RWPE1 (cell line): ENCODE data around the gene MUC22.
"Not testable (repeated sequence)": the region's sequence is repeated elsewhere in the genome, so short reads cannot be mapped to it uniquely, and the experiment has no call there.

Experiments
- CTCF ChIA-PET: fragments of 350-600 bp; sonication (Branson Sonifier 250); formaldehyde crosslinking; extraction: SDS; loops from one replicate; lab custom pipeline; 2021; lab: Yijun Ruan, JAX
- POLR2A ChIA-PET: fragments of 400-600 bp; formaldehyde crosslinking; extraction: SDS; loops from one replicate; lab custom pipeline; 2020; ENCODE audit warnings: antibody characterized with exemption; ENCODE audit not compliant: low non-redundant PET; lab: Yijun Ruan, JAX
- DNase-seq: peaks from one replicate; pipeline ENCODE4 v3.0.0; 2012; ENCODE audit warnings: low spot score
- H3K27ac ChIP-seq: fragments of 450-650 bp; 2 replicates; pipeline ENCODE4 v1.5.1; 2017
- CTCF ChIP-seq: fragments of 450-650 bp; conservative IDR thresholded peaks from 2 replicates; pipeline ENCODE4 v1.5.1; 2017; ENCODE audit warnings: low read depth, mild to moderate bottlenecking

The MUC22 gene

GRCh38 chr6:31057426-31058003, 47.2 kb downstream of the MUC22 start:
- peak; percentile 59 for DNase-seq
- ChIA-PET CTCF (interaction anchor here (0.6 to 1.3 kb wide), 4 partner anchors 14 to 141 kb away, joined by 3 to 5 read pairs (median 4); no protein-coding TSS in a partner anchor), POLR2A (no interaction called here)
- H3K27ac ChIP-seq = peak overlapping the region; percentile 96
- TF ChIP-seq CTCF = no peak

- peak; percentile 57 for TF ChIP-seq CTCF
- ChIA-PET POLR2A (no interaction called here), CTCF (interaction anchor here (0.7 to 1.3 kb wide), 2 partner anchors 15 to 142 kb away, joined by 3 to 5 read pairs; no protein-coding TSS in a partner anchor)
- DNase-seq = peak; percentile 89
- peak overlapping the region; percentile 96 for H3K27ac ChIP-seq
Observed at GRCh38 chr6:31058128-31058894, 48.0 kb downstream of the MUC22 start.

- no peak for DNase-seq
- H3K27ac ChIP-seq = peak overlapping the region; percentile 96; the same call in 1 of the 2 replicates
- POLR2A ChIA-PET = no interaction called here
- no peak for TF ChIP-seq CTCF
- CTCF ChIA-PET = interaction anchor here (2.5 kb wide), 1 partner anchor 145 kb away, joined by 11 read pairs; no protein-coding TSS in a partner anchor
Observed at GRCh38 chr6:31060145-31060544, 49.9 kb downstream of the MUC22 start.

GRCh38 chr6:31063906-31064435, 53.7 kb downstream of the MUC22 start:
- ChIA-PET CTCF (interaction anchor here (0.6 to 0.7 kb wide), 5 partner anchors 9 to 234 kb away, joined by 3 to 4 read pairs (median 3); no protein-coding TSS in a partner anchor), POLR2A (no interaction called here)
- no peak for DNase-seq
- no peak for TF ChIP-seq CTCF
- no peak overlapping the region for H3K27ac ChIP-seq

- TF ChIP-seq CTCF = no peak
- no peak for DNase-seq
- ChIA-PET CTCF (interaction anchor here (0.6 kb wide), 1 partner anchor 344 kb away, joined by 3 read pairs; no protein-coding TSS in a partner anchor), POLR2A (no interaction called here)
- no peak overlapping the region for H3K27ac ChIP-seq
Observed at GRCh38 chr6:31065556-31065955, 55.3 kb downstream of the MUC22 start.

- DNase-seq, POLR2A ChIA-PET, CTCF ChIA-PET: not testable (repeated sequence)
Observed at GRCh38 chr6:31067028-31067427, 56.8 kb downstream of the MUC22 start.

GRCh38 chr6:31067891-31068668, 57.8 kb downstream of the MUC22 start:
- POLR2A ChIA-PET, DNase-seq: not testable (repeated sequence)
- CTCF ChIA-PET = interaction anchor here (0.6 to 1.9 kb wide), 5 partner anchors 11 to 317 kb away, joined by 3 to 6 read pairs (median 4); no protein-coding TSS in a partner anchor

More at GRCh38 chr6:31067028-31067427, 56.8 kb downstream of the MUC22 start:
- H3K27ac ChIP-seq = not testable (repeated sequence)

More at GRCh38 chr6:31067891-31068668, 57.8 kb downstream of the MUC22 start:
- H3K27ac ChIP-seq = peak overlapping the region; percentile 42
